Cardiac muscle cell (in vitro differentiated cells and primary cell): ENCODE measurements around the gene TMEM242. TPM values are rescaled to one million over a fixed set of nuclear protein-coding genes. Genes with fewer than 3 reads are reported as not detected.

ENCODE experiments used
- DNase-seq, 2 donors: peaks; one replicate each; pipeline versions ENCODE4 v3.0.0 to v3.0.0-alpha.2; 2010 to 2017; ENCODE audit warnings: low read depth in 1 of 2, low spot score in 1 of 2
- H3K27ac ChIP-seq: fragments of 200-600 bp; sonication (generic); 2 replicates; pipeline ENCODE4 v1.5.1; 2016
- H3K27me3 ChIP-seq: fragments of 200-600 bp; sonication (generic); 2 replicates; pipeline ENCODE4 v1.6.0; 2016; ENCODE audit warnings: control low read depth
- H3K36me3 ChIP-seq: fragments of 200-600 bp; sonication (generic); 2 replicates; pipeline ENCODE4 v1.5.1; 2016; ENCODE audit warnings: control low read depth
- H3K4me1 ChIP-seq: fragments of 200-600 bp; sonication (generic); 2 replicates; pipeline ENCODE4 v1.8.1; 2017; ENCODE audit warnings: low read depth, mild to moderate bottlenecking, mixed run types
- H3K4me3 ChIP-seq: fragments of 200-600 bp; sonication (generic); 2 replicates; pipeline ENCODE4 v1.5.1; 2016; ENCODE audit warnings: mild to moderate bottlenecking
- H3K9me3 ChIP-seq: fragments of 200-600 bp; sonication (generic); 2 replicates; pipeline ENCODE4 v1.5.1; 2017; ENCODE audit warnings: low read depth, mild to moderate bottlenecking, control low read depth
- CTCF ChIP-seq: IDR thresholded peaks from 2 replicates; pipeline ENCODE4 v1.5.1; 2012; ENCODE audit warnings: low read depth, mild to moderate bottlenecking, low read length
- polyA plus RNA-seq: library from polyadenylated mRNA; unstranded; fragments of >200 nt; fragmentation: Nextera tagmentation; extraction: Ambion mirVana; gene quantifications from 2 replicates; pipeline ENCODE4 v1.2.1, GENCODE V29; 2016
- total RNA-seq: library from RNA; depleted of rRNA; stranded (reverse); fragments of >200 nt; gene quantifications from 2 replicates; pipeline ENCODE4 v1.2.3, GENCODE V29; 2016

TMEM242 gene
- total and polyA plus RNA-seq, 2 experiments from 2014 or later = 6.3 to 19.0 TPM

- H3K4me3 ChIP-seq = no peak overlapping the region
- no peaks in the 10 kb centered on the region for H3K9me3 ChIP-seq
- no peak overlapping the region for H3K27ac ChIP-seq
- H3K36me3 ChIP-seq = no peaks in the 10 kb centered on the region
- no peaks in the 10 kb centered on the region for H3K4me1 ChIP-seq
- no peak for DNase-seq
- TF ChIP-seq CTCF = no peak
- H3K27me3 ChIP-seq = no peaks in the 10 kb centered on the region
Measured at GRCh38 chr6:157264701-157265100, 58.6 kb downstream of the TMEM242 start.

- Histone ChIP-seq H3K27me3 (no peaks in the 10 kb centered on the region), H3K9me3 (no peaks in the 10 kb centered on the region), H3K4me3 (no peak overlapping the region), H3K4me1 (no peaks in the 10 kb centered on the region), H3K36me3 (no peaks in the 10 kb centered on the region), H3K27ac (no peak overlapping the region)
- no peak for DNase-seq
- TF ChIP-seq CTCF = no peak
Measured at GRCh38 chr6:157263881-157264397, 59.4 kb downstream of the TMEM242 start.

- Histone ChIP-seq H3K9me3 (no peaks in the 10 kb centered on the region), H3K4me1 (no peaks in the 10 kb centered on the region), H3K36me3 (no peaks in the 10 kb centered on the region), H3K27ac (no peak overlapping the region), H3K27me3 (no peaks in the 10 kb centered on the region), H3K4me3 (no peak overlapping the region)
- DNase-seq = no peak
- TF ChIP-seq CTCF = no peak
Measured at GRCh38 chr6:157263146-157263545, 60.2 kb downstream of the TMEM242 start.

- no peaks in the 10 kb centered on the region for H3K4me1 ChIP-seq
- H3K36me3 ChIP-seq = no peaks in the 10 kb centered on the region
- no peaks in the 10 kb centered on the region for H3K9me3 ChIP-seq
- no peak for DNase-seq
- H3K27me3 ChIP-seq = no peaks in the 10 kb centered on the region
- no peak overlapping the region for H3K27ac ChIP-seq
- TF ChIP-seq CTCF = no peak
- no peak overlapping the region for H3K4me3 ChIP-seq
Measured at GRCh38 chr6:157261606-157262005, 61.7 kb downstream of the TMEM242 start.

GRCh38 chr6:157260735-157261410 lies 62.4 kb downstream of the TMEM242 start:
- H3K27ac ChIP-seq = no peak overlapping the region
- no peaks in the 10 kb centered on the region for H3K27me3 ChIP-seq
- no peaks in the 10 kb centered on the region for H3K36me3 ChIP-seq
- no peak for TF ChIP-seq CTCF
- no peak overlapping the region for H3K4me3 ChIP-seq
- no peaks in the 10 kb centered on the region for H3K4me1 ChIP-seq
- no peak for DNase-seq
- H3K9me3 ChIP-seq = no peaks in the 10 kb centered on the region
